Urinary bladder (tissue), 4 donors: ENCODE data around the gene SVBP. TPM values are rescaled to one million over a fixed set of nuclear protein-coding genes. Genes with fewer than 3 reads are reported as not detected.

Experiments
- DNase-seq: peaks from one replicate; pipeline ENCODE4 v3.0.0-alpha.2; 2015; ENCODE audit errors: extremely low spot score
- H3K27ac ChIP-seq: one replicate; pipeline ENCODE4 v1.5.1; 2013; ENCODE audit warnings: low read depth, mild to moderate bottlenecking, moderate library complexity
- H3K36me3 ChIP-seq: one replicate; pipeline ENCODE4 v1.6.1; 2013; ENCODE audit warnings: mild to moderate bottlenecking, moderate library complexity; ENCODE audit not compliant: insufficient read depth
- H3K4me1 ChIP-seq: one replicate; pipeline ENCODE4 v1.6.1; 2013; ENCODE audit warnings: mild to moderate bottlenecking, moderate library complexity; ENCODE audit not compliant: insufficient read depth
- H3K4me3 ChIP-seq: one replicate; pipeline ENCODE4 v1.5.1; 2013; ENCODE audit warnings: low read depth, low read length
- polyA plus RNA-seq: library from polyadenylated mRNA; stranded (reverse); fragments of 200-250 nt; gene quantifications from one replicate; pipeline ENCODE4 v1.2.3, GENCODE V29; 2013
- total RNA-seq: library from RNA; depleted of rRNA; stranded (reverse); fragments of >200 nt; gene quantifications from one replicate; pipeline ENCODE4 v1.2.3, GENCODE V29; 2014
- donor health status: healthy with polysubstance abuse.
- donor health status: healthy.

SVBP gene
- total and polyA plus RNA-seq, 2 donors = 30.8 to 35.5 TPM

DNA sequence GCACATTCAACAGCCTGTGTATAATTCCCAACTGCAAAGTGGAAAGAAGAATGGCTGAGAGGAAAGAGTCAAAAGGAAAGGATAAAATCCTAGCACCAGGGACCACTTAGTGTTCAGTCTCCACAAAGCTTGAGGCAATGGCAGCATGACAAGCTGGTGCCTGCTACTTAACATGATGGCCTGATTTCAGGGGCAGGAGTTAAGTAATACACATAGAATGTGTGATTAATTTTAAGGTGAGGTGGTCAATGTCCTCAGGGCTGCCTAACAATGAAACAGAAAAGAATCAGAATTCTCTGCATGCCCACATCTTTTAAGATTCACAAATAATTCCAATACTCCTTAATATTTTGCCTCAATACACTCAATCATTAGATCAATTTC, 59.3 kb downstream of the SVBP start:
- no peak overlapping the region for H3K4me3 ChIP-seq
- H3K36me3 ChIP-seq = peaks cover 3% of the 10 kb centered on the region
- DNase-seq = no peak
- no peak overlapping the region for H3K27ac ChIP-seq
- no peaks in the 10 kb centered on the region for H3K4me1 ChIP-seq

Other genes with a start within 250 kb of the SVBP start
- gene PPIH, start 159.0 kb downstream of the SVBP start, total RNA-seq = 24.1 TPM
- gene PPIH, start 159.0 kb downstream of the SVBP start, polyA plus RNA-seq = 29.8 TPM
- 401 TPM for gene YBX1, start 135.0 kb downstream of the SVBP start, total RNA-seq
- gene YBX1, start 135.0 kb downstream of the SVBP start, polyA plus RNA-seq = 773 TPM
- 0.69 TPM for gene CLDN19, start 77.2 kb downstream of the SVBP start, total RNA-seq
- gene CLDN19, start 77.2 kb downstream of the SVBP start, polyA plus RNA-seq = 0.38 TPM
- gene P3H1, start 50.4 kb downstream of the SVBP start, total RNA-seq = 81.1 TPM
- 35.5 TPM for gene P3H1, start 50.4 kb downstream of the SVBP start, polyA plus RNA-seq
- gene C1orf50, start 50.1 kb downstream of the SVBP start, total RNA-seq = 5.1 TPM
- 3.4 TPM for gene C1orf50, start 50.1 kb downstream of the SVBP start, polyA plus RNA-seq
- gene TMEM269, start 32.4 kb downstream of the SVBP start, total RNA-seq = not detected
- gene TMEM269, start 32.4 kb downstream of the SVBP start, polyA plus RNA-seq = 0.05 TPM
- 12.3 TPM for gene ERMAP, start 275 bp downstream of the SVBP start, total RNA-seq
- 8.2 TPM for gene ERMAP, start 275 bp downstream of the SVBP start, polyA plus RNA-seq
- gene ZNF691, start 29.2 kb upstream of the SVBP start, total RNA-seq = 10.3 TPM
- gene ZNF691, start 29.2 kb upstream of the SVBP start, polyA plus RNA-seq = 12.0 TPM
- gene SLC2A1, start 141.5 kb upstream of the SVBP start, total RNA-seq = 78.5 TPM
- gene SLC2A1, start 141.5 kb upstream of the SVBP start, polyA plus RNA-seq = 56.1 TPM